Astrocyte (in vitro differentiated cells and primary cell): ENCODE data around the gene TLL2. TPM values are rescaled to one million over a fixed set of nuclear protein-coding genes. Genes with fewer than 3 reads are reported as not detected.

ENCODE experiments used
- DNase-seq: peaks from one replicate; pipeline ENCODE4 v3.0.0-alpha.2; 2010; ENCODE audit warnings: low read depth
- FAIRE-seq: peaks from 2 replicates; lab custom pipeline; 2011; peaks lifted over from hg19 to GRCh38; lab: Jason Lieb, UNC
- H2AFZ ChIP-seq: 2 replicates; pipeline ENCODE4 v1.6.0; 2012; ENCODE audit warnings: low read depth, low read length, inconsistent platforms
- H3K27ac ChIP-seq: 2 replicates; pipeline ENCODE4 v1.5.1; 2011; ENCODE audit warnings: low read depth, low read length, inconsistent platforms
- H3K27me3 ChIP-seq: 2 replicates; pipeline ENCODE4 v1.6.0; 2011; ENCODE audit warnings: low read length, inconsistent platforms; ENCODE audit not compliant: insufficient read depth
- H3K36me3 ChIP-seq: 2 replicates; pipeline ENCODE4 v1.5.1; 2011; ENCODE audit warnings: low read length, inconsistent platforms; ENCODE audit not compliant: insufficient read depth
- H3K4me1 ChIP-seq: 2 replicates; pipeline ENCODE4 v1.5.1; 2011; ENCODE audit warnings: low read length, inconsistent platforms; ENCODE audit not compliant: insufficient read depth
- H3K4me2 ChIP-seq: 2 replicates; pipeline ENCODE4 v1.6.0; 2012; ENCODE audit warnings: low read length, inconsistent platforms
- H3K4me3 ChIP-seq: 2 replicates; pipeline ENCODE4 v1.5.1; 2011; ENCODE audit warnings: low read depth, mild to moderate bottlenecking, low read length, inconsistent platforms; ENCODE audit not compliant: insufficient read depth
- H3K79me2 ChIP-seq: 2 replicates; pipeline ENCODE4 v1.6.0; 2012; ENCODE audit warnings: mild to moderate bottlenecking, low read length, inconsistent platforms; ENCODE audit not compliant: insufficient read depth
- H3K9ac ChIP-seq: 2 replicates; pipeline ENCODE4 v1.6.0; 2012; ENCODE audit warnings: mild to moderate bottlenecking, low read length, inconsistent platforms
- H3K9me3 ChIP-seq: 2 replicates; pipeline ENCODE4 v1.5.1; 2012; ENCODE audit warnings: low read depth, mild to moderate bottlenecking, low read length, inconsistent platforms; ENCODE audit not compliant: insufficient read depth
- H4K20me1 ChIP-seq: 2 replicates; pipeline ENCODE4 v1.6.0; 2012; ENCODE audit warnings: low read length, inconsistent platforms; ENCODE audit not compliant: insufficient read depth
- H3K27ac Mint-ChIP-seq: one replicate; pipeline ENCODE4 v1.8.0; 2021; ENCODE audit warnings: mild to moderate bottlenecking, mixed read lengths; ENCODE audit not compliant: unreplicated experiment
- H3K27me3 Mint-ChIP-seq: one replicate; pipeline ENCODE4 v1.8.0; 2021; ENCODE audit warnings: low read depth, mixed read lengths; ENCODE audit not compliant: unreplicated experiment
- H3K36me3 Mint-ChIP-seq: one replicate; pipeline ENCODE4 v1.8.0; 2021; ENCODE audit warnings: low read depth, mixed read lengths; ENCODE audit not compliant: unreplicated experiment
- H3K4me1 Mint-ChIP-seq: one replicate; pipeline ENCODE4 v1.8.0; 2021; ENCODE audit warnings: low read depth, mixed read lengths; ENCODE audit not compliant: unreplicated experiment
- H3K4me3 Mint-ChIP-seq: one replicate; pipeline ENCODE4 v1.8.0; 2021; ENCODE audit warnings: mild to moderate bottlenecking, moderate library complexity, mixed read lengths; ENCODE audit not compliant: unreplicated experiment
- H3K9me3 Mint-ChIP-seq: one replicate; pipeline ENCODE4 v1.8.0; 2021; ENCODE audit warnings: mild to moderate bottlenecking, mixed read lengths; ENCODE audit not compliant: unreplicated experiment
- CTCF ChIP-seq: IDR thresholded peaks from 2 replicates; pipeline ENCODE4 v1.5.1; 2011; ENCODE audit warnings: low read depth, mild to moderate bottlenecking, inconsistent platforms, low read length, moderate library complexity; ENCODE audit not compliant: insufficient read depth
- EZH2 ChIP-seq: IDR thresholded peaks from 2 replicates; pipeline ENCODE4 v1.6.1; 2012; ENCODE audit warnings: mild to moderate bottlenecking, low read length, inconsistent platforms; ENCODE audit not compliant: insufficient read depth
- total RNA-seq: library from RNA; stranded (reverse); gene quantifications from 2 replicates; pipeline ENCODE4 v1.2.1, GENCODE V29; 2021

Gene TLL2
- total RNA-seq, 1 donor from 2014 or later: 7.6 TPM

- TF ChIP-seq EZH2 (no peak), CTCF (no peak)
- Histone ChIP-seq H3K9me3 (no peaks in the 10 kb centered on the region), H3K4me3 (no peak overlapping the region), H3K4me2 (no peak overlapping the region), H3K27me3 (peaks cover 8% of the 10 kb centered on the region), H4K20me1 (no peaks in the 10 kb centered on the region), H2AFZ (no peak overlapping the region), H3K9ac (no peak overlapping the region), H3K27ac (no peak overlapping the region), H3K36me3 (no peaks in the 10 kb centered on the region), H3K4me1 (no peaks in the 10 kb centered on the region), H3K79me2 (no peaks in the 10 kb centered on the region)
- DNase-seq: no peak
- Mint-ChIP-seq H3K36me3 (no peaks in the 10 kb centered on the region), H3K4me1 (no peaks in the 10 kb centered on the region), H3K27me3 (peaks cover 6% of the 10 kb centered on the region), H3K27ac (no peak overlapping the region), H3K9me3 (no peaks in the 10 kb centered on the region), H3K4me3 (no peak overlapping the region)
- FAIRE-seq: no peak
These were observed 175.3 kb downstream of the TLL2 start for GRCh38 chr10:96338279-96338925.

- no peak overlapping the region for H3K9ac ChIP-seq
- TF ChIP-seq CTCF: no peak
- TF ChIP-seq EZH2: no peak
- H3K27ac ChIP-seq: no peak overlapping the region
- Mint-ChIP-seq H3K27ac (no peak overlapping the region), H3K9me3 (no peaks in the 10 kb centered on the region), H3K27me3 (peaks cover 8% of the 10 kb centered on the region), H3K36me3 (no peaks in the 10 kb centered on the region), H3K4me1 (no peaks in the 10 kb centered on the region), H3K4me3 (no peak overlapping the region)
- H2AFZ ChIP-seq: no peak overlapping the region
- H3K4me2 ChIP-seq: no peak overlapping the region
- no peaks in the 10 kb centered on the region for H3K9me3 ChIP-seq
- no peaks in the 10 kb centered on the region for H3K4me1 ChIP-seq
- DNase-seq: no peak
- H3K27me3 ChIP-seq: peaks cover 9% of the 10 kb centered on the region
- no peak overlapping the region for H3K4me3 ChIP-seq
- H3K36me3 ChIP-seq: no peaks in the 10 kb centered on the region
- no peaks in the 10 kb centered on the region for H3K79me2 ChIP-seq
- FAIRE-seq: no peak
- no peaks in the 10 kb centered on the region for H4K20me1 ChIP-seq
These were observed 176.6 kb downstream of the TLL2 start for GRCh38 chr10:96337106-96337505.
